GM12878 (cell line): ENCODE measurements around the gene AQP3. TPM values are rescaled to one million over a fixed set of nuclear protein-coding genes. Genes with fewer than 3 reads are reported as not detected.

ENCODE experiments used
- ATAC-seq: fragments of 200-7000 bp; cut with Tn5 transposase; 3 replicates; pipeline ENCODE4 v1.9.1; 2020; ENCODE audit warnings: mild to moderate bottlenecking, moderate library complexity
- BruUV-seq: library from RNA; stranded (reverse); fragments of 400-500 nt; replicated peaks from 2 replicates; lab custom pipeline; 2021; lab: Mats Ljungman, UMichigan
- CTCF ChIA-PET: fragments of 300-600 bp; sonication (Branson Sonifier 250); formaldehyde crosslinking; extraction: SDS; loops from one replicate; lab custom pipeline; 2021; ENCODE audit warnings: inconsistent platforms; lab: Yijun Ruan, JAX
- POLR2A ChIA-PET: fragments of 350-600 bp; formaldehyde crosslinking; extraction: SDS; loops from one replicate; lab custom pipeline; 2021; ENCODE audit warnings: inconsistent platforms; lab: Charles Lee
- RAD21 ChIA-PET: fragments of 300-600 bp; sonication (Branson Sonifier 250); formaldehyde crosslinking; loops from one replicate; lab custom pipeline; 2023; ENCODE audit warnings: antibody characterized with exemption; ENCODE audit not compliant: unreplicated experiment; lab: Charles Lee
- SMC1A ChIA-PET: fragments of 300-600 bp; sonication (Branson Sonifier 250); formaldehyde crosslinking; loops from one replicate; lab custom pipeline; 2023; ENCODE audit not compliant: unreplicated experiment, uncharacterized antibody; lab: Charles Lee
- DNase-seq: peaks from one replicate; pipeline ENCODE4 v3.0.0-alpha.2; 2011; ENCODE audit warnings: low read depth, low spot score
- FAIRE-seq: peaks from 3 replicates; lab custom pipeline; 2011; peaks lifted over from hg19 to GRCh38; lab: Jason Lieb, UNC
- H2AFZ ChIP-seq: 2 replicates; pipeline ENCODE4 v1.6.0; 2011; ENCODE audit warnings: low read depth, low read length, control low read depth; ENCODE audit not compliant: control insufficient read depth
- H3K27ac ChIP-seq: 2 replicates; pipeline ENCODE4 v1.5.1; 2011; ENCODE audit warnings: control low read depth; ENCODE audit not compliant: control insufficient read depth, insufficient read depth
- H3K27me3 ChIP-seq, 2 experiments: replicated peaks in 1 of 2; 2 replicates each; pipeline versions ENCODE4 v1.6.0 to v1.6.1; 2011; ENCODE audit warnings: low read length in 1 of 2; ENCODE audit not compliant: control insufficient read depth in 2 of 2, insufficient read depth in 2 of 2
- H3K36me3 ChIP-seq, 2 experiments: 2 replicates each; pipeline ENCODE4 v1.5.1; 2011; ENCODE audit warnings: low read length in 1 of 2; ENCODE audit not compliant: control insufficient read depth in 2 of 2, insufficient read depth in 2 of 2
- H3K4me1 ChIP-seq: 2 replicates; pipeline ENCODE4 v1.6.1; 2011; ENCODE audit warnings: mild to moderate bottlenecking, low read length, moderate library complexity, mixed read lengths; ENCODE audit not compliant: control insufficient read depth, insufficient read depth
- H3K4me2 ChIP-seq: 2 replicates; pipeline ENCODE4 v1.6.0; 2011; ENCODE audit warnings: control low read depth; ENCODE audit not compliant: control insufficient read depth, insufficient read depth
- H3K4me3 ChIP-seq: fragments of 200-600 bp; sonication (generic); 2 replicates; pipeline ENCODE4 v1.5.1; 2016
- H3K79me2 ChIP-seq: 2 replicates; pipeline ENCODE4 v1.6.0; 2011; ENCODE audit warnings: low read length; ENCODE audit not compliant: control insufficient read depth, insufficient read depth
- H3K9ac ChIP-seq: 2 replicates; pipeline ENCODE4 v1.8.0; 2011; ENCODE audit warnings: low read length, control low read depth, mixed read lengths; ENCODE audit not compliant: control insufficient read depth, insufficient read depth
- H3K9me3 ChIP-seq: replicated peaks from 3 replicates; pipeline ENCODE4 v1.5.1; 2011; ENCODE audit warnings: mild to moderate bottlenecking, low read length; ENCODE audit not compliant: control insufficient read depth, insufficient read depth
- H4K20me1 ChIP-seq: 2 replicates; pipeline ENCODE4 v1.6.0; 2011; ENCODE audit not compliant: control insufficient read depth, insufficient read depth
- BACH1 ChIP-seq: fragments of 450-650 bp; IDR thresholded peaks from 2 replicates; pipeline ENCODE4 v1.6.1; 2017; ENCODE audit warnings: mild to moderate bottlenecking, borderline replicate concordance
- CHD4 ChIP-seq: fragments of 200-600 bp; sonication (generic); IDR thresholded peaks from 2 replicates; pipeline ENCODE4 v1.6.1; 2016; ENCODE audit warnings: mild to moderate bottlenecking
- CREB1 ChIP-seq: IDR thresholded peaks from 2 replicates; pipeline ENCODE4 v1.6.1; 2012; ENCODE audit warnings: low read depth, mild to moderate bottlenecking, inconsistent platforms
- FOXK2 ChIP-seq: fragments of 450-650 bp; IDR thresholded peaks from 2 replicates; pipeline ENCODE4 v1.6.1; 2017; ENCODE audit warnings: mild to moderate bottlenecking, moderate library complexity
- FOXM1 ChIP-seq: IDR thresholded peaks from 2 replicates; pipeline ENCODE4 v1.6.1; 2012; ENCODE audit warnings: low read depth, mild to moderate bottlenecking, inconsistent platforms, low read length, moderate library complexity
- NFIC ChIP-seq: IDR thresholded peaks from 2 replicates; pipeline ENCODE4 v1.6.1; 2012; ENCODE audit warnings: low read depth, mild to moderate bottlenecking, inconsistent platforms, low read length, moderate library complexity
- NR2C1 ChIP-seq: fragments of 450-650 bp; IDR thresholded peaks from 2 replicates; pipeline ENCODE4 v1.6.1; 2017; ENCODE audit warnings: antibody characterized with exemption, mild to moderate bottlenecking, moderate library complexity
- PML ChIP-seq: IDR thresholded peaks from 2 replicates; pipeline ENCODE4 v1.6.1; 2012; ENCODE audit warnings: low read length, inconsistent platforms
- POLR2AphosphoS5 ChIP-seq: IDR thresholded peaks from 2 replicates; pipeline ENCODE4 v1.6.1; 2011; ENCODE audit warnings: mild to moderate bottlenecking, low read length, inconsistent platforms
- RCOR1 ChIP-seq: conservative IDR thresholded peaks from 2 replicates; pipeline ENCODE4 v1.6.1; 2012; ENCODE audit warnings: low read depth, low read length, improper control_type of control experiment
- RELB ChIP-seq: fragments of 450-650 bp; IDR thresholded peaks from 2 replicates; pipeline ENCODE4 v1.6.1; 2017; ENCODE audit warnings: low read depth, mild to moderate bottlenecking, moderate library complexity
- TARDBP ChIP-seq: IDR thresholded peaks from 2 replicates; pipeline ENCODE4 v1.6.1; 2016; ENCODE audit warnings: borderline replicate concordance
- TCF12 ChIP-seq: IDR thresholded peaks from 2 replicates; pipeline ENCODE4 v1.6.1; 2011; ENCODE audit warnings: low read depth, mild to moderate bottlenecking, low read length
- ZNF687 ChIP-seq: fragments of 450-650 bp; IDR thresholded peaks from 2 replicates; pipeline ENCODE4 v1.6.1; 2017; ENCODE audit warnings: mild to moderate bottlenecking, moderate library complexity
- WGBS: methylation state at CpG from one replicate; pipeline ENCODE4 v1.1.6; 2016; ENCODE audit warnings: low lambda C conversion rate; ENCODE audit not compliant: insufficient replicate concordance, insufficient coverage; ENCODE audit errors: missing lambda C conversion rate; 5-methylcytosine and 5-hydroxymethylcytosine counted together
- in situ Hi-C: fragments of 300-500 bp; cut with MboI; formaldehyde crosslinking; loops from 9 replicates; pipeline ENCODE4 v1.14.3; 2018; ENCODE audit warnings: mixed read lengths
- intact Hi-C: fragments of 100-400 bp; cut with micrococcal nuclease; formaldehyde crosslinking; loops from one replicate; pipeline ENCODE4 v1.14.2; 2022; ENCODE audit not compliant: unreplicated experiment
- polyA plus RNA-seq, 11 experiments: library from polyadenylated mRNA; depleted of rRNA in 4 of 11; unstranded in 6 of 11; stranded (reverse) in 5 of 11; fragments of >200 nt; fragmentation: Nextera tagmentation in 4 of 11; fragmentation: Illumina TruSeq in 1 of 11; extraction: Ambion mirVana in 4 of 11; extraction: Trizol in 1 of 11; gene quantifications; 1 replicate in 1 of 11; 2 replicates in 10 of 11; pipeline versions ENCODE4 v1.2.1 to v1.2.3, GENCODE V29; 2011 to 2016; ENCODE audit warnings: inconsistent platforms in 2 of 11, missing spikeins in 2 of 11, low read depth in 1 of 11
- total RNA-seq, 4 experiments: library from RNA; depleted of rRNA in 3 of 4; stranded (reverse); fragments of >200 nt in 3 of 4; fragmentation: Illumina TruSeq in 1 of 4; extraction: Trizol in 1 of 4; gene quantifications; 2 replicates each; pipeline versions ENCODE4 v1.2.1 to v1.2.3, GENCODE V29; 2013 to 2021

AQP3 gene
- total and polyA plus RNA-seq, 10 of the 15 experiments (the other 5 are each of a cell fraction or from before 2014, with no cell fraction given), result 0.60 to 11.8 (median 4.5) TPM

GRCh38 chr9:33419708-33420303 lies 27.6 kb downstream of the AQP3 start (continued):
- no peak for TF ChIP-seq ZNF687
- no peak for TF ChIP-seq TARDBP
- no peak for TF ChIP-seq NFIC
- TF ChIP-seq NR2C1, result no peak
- no peak for TF ChIP-seq PML
- no peak for TF ChIP-seq BACH1

- WGBS, result 40% methylated on average over 8 of the region's 8 CpGs
- RAD21 ChIA-PET, result no interaction called here
- CTCF ChIA-PET, result interaction anchor here (10.1 kb wide), 1 partner anchor 32 kb away, joined by 113 read pairs; the partner anchor contains the start of gene AQP3
- H3K4me3 ChIP-seq, result no peak overlapping the region
- no peak overlapping the region for H2AFZ ChIP-seq
- SMC1A ChIA-PET, result no interaction called here
- no peaks in the 10 kb centered on the region for H3K79me2 ChIP-seq
- H3K36me3 ChIP-seq, result no peaks in the 10 kb centered on the region
- POLR2A ChIA-PET, result no interaction called here
- H3K9ac ChIP-seq, result no peak overlapping the region
- H3K4me2 ChIP-seq, result no peak overlapping the region
- intact Hi-C loops (no loop called here), in situ Hi-C loops (no loop called here)
- FAIRE-seq (no peak), DNase-seq (no peak), ATAC-seq (no peak)
- H3K27me3 ChIP-seq, result no peaks in the 10 kb centered on the region; a peak in 1 of 4 replicates
- BruUV-seq, result no TSS peak
- no peaks in the 10 kb centered on the region for H4K20me1 ChIP-seq
- no peaks in the 10 kb centered on the region for H3K9me3 ChIP-seq
- no peaks in the 10 kb centered on the region for H3K4me1 ChIP-seq
- TF ChIP-seq FOXM1, result no peak
- no peak for TF ChIP-seq RCOR1
- no peak for TF ChIP-seq RELB
- TF ChIP-seq TCF12, result no peak
- no peak for TF ChIP-seq PML
- no peak for TF ChIP-seq POLR2AphosphoS5
- TF ChIP-seq CHD4, result no peak
- TF ChIP-seq FOXK2, result no peak
- TF ChIP-seq CREB1, result no peak
- no peak overlapping the region for H3K27ac ChIP-seq
These were observed 29.3 kb downstream of the AQP3 start for GRCh38 chr9:33418090-33418489.
